ENCODE results near the gene COG1.
"Not testable (repeated sequence)": the region's sequence is repeated elsewhere in the genome, so short reads cannot be mapped to it uniquely, and the experiment has no call there.

- TF ChIP-seq CTCF, POLR2A (IDR thresholded peaks at IDR 0.05): not testable (repeated sequence)
Measured at GRCh38 chr17:73147791-73148190, 45.1 kb upstream of the COG1 start.
